NCI-H1417 (cell line): ENCODE data around the gene ZNF296.

Experiments used
- DNase-seq, 3 experiments: peaks; one replicate each; lab custom pipeline; 2025; lab: John Stamatoyannopoulos, UW

Gene ZNF296

DNA sequence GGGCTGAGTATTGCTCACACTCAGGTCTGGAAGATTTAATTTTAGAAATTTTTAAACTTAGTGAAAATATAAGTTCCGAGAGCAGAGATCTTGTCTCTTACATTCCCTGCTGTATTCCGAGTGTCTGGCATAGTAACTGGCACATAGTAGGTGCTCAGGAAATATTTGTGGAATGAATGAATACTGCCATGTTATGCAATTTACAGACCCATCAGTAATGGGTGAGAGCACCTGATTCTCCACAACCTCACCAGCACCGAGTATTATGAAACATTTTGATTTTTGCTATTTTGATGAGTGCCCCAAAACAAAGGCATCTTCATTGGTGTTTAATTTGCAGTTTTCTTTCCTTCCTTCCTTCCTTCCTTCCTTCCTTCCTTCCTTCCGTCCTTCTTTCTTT, 53.2 kb downstream of the ZNF296 start:
- no peak for DNase-seq

DNA sequence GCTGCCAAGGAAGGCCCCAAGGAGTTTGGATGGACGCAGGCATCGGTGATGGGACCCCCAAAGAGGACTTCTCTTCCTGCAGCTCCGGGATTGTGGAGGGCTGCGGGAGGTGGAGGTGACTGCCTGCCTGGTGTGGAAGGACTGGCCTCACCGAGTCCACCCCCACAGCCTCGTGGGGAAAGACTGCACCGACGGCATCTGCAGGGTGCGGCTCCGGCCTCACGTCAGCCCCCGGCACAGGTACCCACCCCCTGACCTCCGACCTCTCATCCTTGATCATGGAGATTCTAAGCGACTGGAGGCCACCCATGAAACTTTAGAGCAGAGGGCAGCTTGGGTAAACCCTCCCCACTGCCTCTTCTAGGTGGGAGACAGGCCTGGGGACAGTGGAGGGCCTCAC, 54.3 kb downstream of the ZNF296 start:
- no peak for DNase-seq
